Endothelial cell of umbilical vein (primary cell): Measurements from ENCODE around the gene MAST4. TPM values are rescaled to one million over a fixed set of nuclear protein-coding genes. Genes with fewer than 3 reads are reported as not detected.

Experiments used
- BruUV-seq: library from RNA; stranded (reverse); fragments of 400-500 nt; replicated peaks from 2 replicates; lab custom pipeline; 2021; lab: Mats Ljungman, UMichigan
- CTCF ChIA-PET: fragments of 300-600, 350-600 bp; sonication (Branson Sonifier 250); formaldehyde crosslinking; loops from one replicate; lab custom pipeline; 2021; ENCODE audit warnings: antibody characterized with exemption, inconsistent platforms; lab: Charles Lee
- POLR2A ChIA-PET: fragments of 300-600, 350-600 bp; sonication (Branson Sonifier 250); formaldehyde crosslinking; loops from one replicate; lab custom pipeline; 2021; ENCODE audit warnings: antibody characterized with exemption, inconsistent platforms; lab: Charles Lee
- DNase-seq: peaks from one replicate; pipeline ENCODE4 v3.0.0-alpha.2; 2011; ENCODE audit warnings: low read depth, low spot score
- FAIRE-seq: peaks from 2 replicates; lab custom pipeline; 2011; peaks lifted over from hg19 to GRCh38; lab: Jason Lieb, UNC
- H2AFZ ChIP-seq: 2 replicates; pipeline ENCODE4 v1.6.0; 2012; ENCODE audit warnings: low read depth, low read length, control low read depth, inconsistent platforms
- H3K27ac ChIP-seq: 2 replicates; pipeline ENCODE4 v1.5.1; 2011; ENCODE audit warnings: low read depth, mild to moderate bottlenecking, control low read depth, low read length, moderate library complexity; ENCODE audit not compliant: insufficient read depth
- H3K27me3 ChIP-seq, 2 experiments: 2 replicates each; pipeline versions ENCODE4 v1.6.0 to v1.6.1; 2011; ENCODE audit warnings: low read length in 2 of 2, mixed read lengths in 1 of 2; ENCODE audit not compliant: control insufficient read depth in 2 of 2, insufficient read depth in 2 of 2
- H3K36me3 ChIP-seq, 2 experiments: 2 replicates in 1 of 2; 3 replicates in 1 of 2; pipeline ENCODE4 v1.5.1; 2011; ENCODE audit warnings: low read length in 2 of 2, mild to moderate bottlenecking in 1 of 2, moderate library complexity in 1 of 2; ENCODE audit not compliant: control insufficient read depth in 2 of 2, insufficient read depth in 2 of 2; ENCODE audit errors: extremely low read depth in 1 of 2
- H3K4me1 ChIP-seq: 3 replicates; pipeline ENCODE4 v1.5.1; 2011; ENCODE audit warnings: mild to moderate bottlenecking, low read length; ENCODE audit not compliant: control insufficient read depth, insufficient read depth; ENCODE audit errors: extremely low read depth
- H3K4me2 ChIP-seq: 2 replicates; pipeline ENCODE4 v1.6.1; 2011; ENCODE audit warnings: low read length, control low read depth, mixed read lengths; ENCODE audit not compliant: insufficient read depth
- H3K4me3 ChIP-seq, 3 experiments: fragments of 200-600 bp in 1 of 3; sonication (generic), shearing (Covaris generic) in 1 of 3; replicated peaks in 1 of 3; 2 replicates each; pipeline ENCODE4 v1.5.1; 2011 to 2016; ENCODE audit warnings: control low read depth in 3 of 3, low read length in 3 of 3, mild to moderate bottlenecking in 2 of 3, inconsistent platforms in 1 of 3, low read depth in 1 of 3, moderate library complexity in 1 of 3; ENCODE audit not compliant: insufficient read depth in 1 of 3
- H3K79me2 ChIP-seq: 2 replicates; pipeline ENCODE4 v1.6.0; 2012; ENCODE audit warnings: low read length, inconsistent platforms; ENCODE audit not compliant: control insufficient read depth, insufficient read depth
- H3K9ac ChIP-seq: replicated peaks from 2 replicates; pipeline ENCODE3; 2011; ENCODE audit warnings: low read length, control low read depth; ENCODE audit not compliant: insufficient read depth; ENCODE audit errors: extremely low read depth
- H3K9me1 ChIP-seq: replicated peaks from 3 replicates; pipeline ENCODE4 v1.6.0; 2011; ENCODE audit warnings: mild to moderate bottlenecking, low read length; ENCODE audit not compliant: control insufficient read depth, insufficient read depth; ENCODE audit errors: extremely low read depth
- H3K9me3 ChIP-seq: replicated peaks from 2 replicates; pipeline ENCODE4 v1.5.1; 2012; ENCODE audit warnings: low read length, inconsistent platforms; ENCODE audit not compliant: control insufficient read depth, insufficient read depth
- H4K20me1 ChIP-seq: replicated peaks from 2 replicates; pipeline ENCODE3; 2011; ENCODE audit warnings: mild to moderate bottlenecking, low read length; ENCODE audit not compliant: control insufficient read depth, insufficient read depth; ENCODE audit errors: extremely low read depth
- EZH2 ChIP-seq: IDR thresholded peaks from 2 replicates; pipeline ENCODE4 v1.6.1; 2012; ENCODE audit warnings: borderline replicate concordance, low read depth, mild to moderate bottlenecking, moderate library complexity, low read length, inconsistent platforms; ENCODE audit not compliant: severe bottlenecking
- GATA2 ChIP-seq: IDR thresholded peaks from 2 replicates; pipeline ENCODE4 v1.7.0; 2011; ENCODE audit warnings: low read depth, mild to moderate bottlenecking, moderate library complexity, mixed read lengths, low read length; ENCODE audit not compliant: insufficient read length, insufficient read depth
- MAX ChIP-seq: IDR thresholded peaks from 2 replicates; pipeline ENCODE4 v1.6.1; 2011; ENCODE audit not compliant: insufficient read depth, insufficient read length
- POLR2A ChIP-seq: IDR thresholded peaks from 2 replicates; pipeline ENCODE4 v1.6.1; 2012; ENCODE audit warnings: low read depth, mild to moderate bottlenecking, control low read depth, low read length
- POLR2AphosphoS5 ChIP-seq: IDR thresholded peaks from 2 replicates; pipeline ENCODE4 v1.6.1; 2012; ENCODE audit warnings: low read depth, mild to moderate bottlenecking, control low read depth, low read length, moderate library complexity; ENCODE audit not compliant: insufficient read depth
- dilution Hi-C: fragments of 300-500 bp; cut with MboI; formaldehyde crosslinking; loops from one replicate; pipeline ENCODE4 v1.15.0; 2019; ENCODE audit warnings: low sequenced_read_pairs; ENCODE audit not compliant: extremely low pct_ligation_motif_present
- intact Hi-C: fragments of 100-400 bp; cut with micrococcal nuclease; formaldehyde crosslinking; loops from one replicate; pipeline ENCODE4 v1.10.0; 2022
- polyA plus RNA-seq, 4 experiments: library from polyadenylated mRNA; depleted of rRNA in 3 of 4; stranded (reverse) in 3 of 4; unstranded in 1 of 4; fragments of >200 nt; gene quantifications; 2 replicates each; pipeline versions ENCODE4 v1.2.1 to v1.2.3, GENCODE V29; 2011 to 2012; ENCODE audit warnings: missing spikeins in 1 of 4
- total RNA-seq: library from RNA; stranded (reverse); gene quantifications from 2 replicates; pipeline ENCODE4 v1.2.3, GENCODE V29; 2021

The MAST4 gene
- total and polyA plus RNA-seq, 2 donors (not counting 3 experiments of a cell fraction or from before 2014, with no cell fraction given) = 40.2 to 116 TPM

DNA sequence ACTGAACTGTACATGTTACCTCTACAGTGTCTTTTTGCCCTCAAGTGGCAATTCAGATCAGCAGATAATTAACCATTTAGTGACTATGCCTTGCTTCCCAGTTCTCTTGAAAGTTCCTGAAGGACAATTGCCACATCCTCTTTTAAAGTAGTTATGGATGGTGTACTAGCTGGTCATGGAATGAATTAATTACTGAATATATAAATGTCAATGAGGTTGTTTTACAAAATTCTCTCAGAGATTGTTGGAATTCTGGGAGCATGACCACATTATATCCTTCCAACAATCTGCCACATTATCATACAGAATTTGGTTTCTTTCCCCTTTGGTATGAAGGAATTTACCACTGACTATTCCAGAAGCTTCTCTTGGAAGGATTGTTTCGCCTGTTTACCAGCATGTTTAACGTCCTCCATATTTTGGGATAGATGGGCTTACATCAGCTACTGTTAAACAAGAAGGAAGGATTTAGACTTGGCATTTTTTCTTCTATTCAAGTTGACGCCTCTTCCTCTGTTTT, 424.0 kb downstream of the MAST4 start:
- FAIRE-seq = no peak
- BruUV-seq = no TSS peak

DNA sequence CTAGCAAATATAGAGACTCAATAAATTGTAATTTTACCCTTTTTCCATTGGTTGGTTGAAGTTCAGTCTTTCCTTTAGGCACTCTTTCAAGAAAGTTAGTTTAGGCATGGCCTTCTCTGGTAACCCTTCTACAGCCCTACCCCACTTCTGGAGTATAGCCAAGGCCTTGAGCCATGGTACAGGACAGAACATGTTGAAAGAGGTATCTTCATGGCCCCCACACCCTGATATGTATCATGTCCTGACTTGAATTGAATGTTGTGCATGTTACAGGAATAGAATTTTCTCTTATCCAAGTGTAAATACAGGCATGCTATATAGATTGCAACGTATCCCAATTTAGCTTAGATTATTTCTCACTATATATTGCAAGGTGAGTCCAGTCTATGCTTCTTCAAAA, 424.8 kb downstream of the MAST4 start:
- Histone ChIP-seq H3K9ac (no peak overlapping the region), H3K4me2 (no peak overlapping the region)

More for the DNA sequence above, 424.0 kb downstream of the MAST4 start:
- H3K27me3 ChIP-seq = no peaks in the 10 kb centered on the region
- H3K27ac ChIP-seq = no peak overlapping the region
- H3K9ac ChIP-seq = no peak overlapping the region
- H2AFZ ChIP-seq = no peak overlapping the region
- no peak overlapping the region for H3K4me3 ChIP-seq
- POLR2A ChIA-PET = no interaction called here
- H4K20me1 ChIP-seq = peaks cover 10% of the 10 kb centered on the region
- H3K9me1 ChIP-seq = no peaks in the 10 kb centered on the region
- DNase-seq = no peak
- dilution Hi-C loops (no loop called here), intact Hi-C loops (no loop called here)
- H3K79me2 ChIP-seq = peaks cover 74% of the 10 kb centered on the region
- CTCF ChIA-PET = interaction anchor here (1.1 kb wide), 1 partner anchor 19 kb away, joined by 3 read pairs; no protein-coding TSS in a partner anchor
- no peaks in the 10 kb centered on the region for H3K9me3 ChIP-seq
- no peak for TF ChIP-seq POLR2AphosphoS5
- TF ChIP-seq MAX = no peak
- no peak for TF ChIP-seq GATA2
- H3K36me3 ChIP-seq = peaks cover 0 to 1% of the 10 kb centered on the region in 2 experiments
- no peak overlapping the region for H3K4me2 ChIP-seq
- peaks cover 23% of the 10 kb centered on the region for H3K4me1 ChIP-seq

More for the DNA sequence above, 424.8 kb downstream of the MAST4 start:
- Histone ChIP-seq H3K27me3 (no peaks in the 10 kb centered on the region), H3K36me3 (peaks cover 0 to 1% of the 10 kb centered on the region in 2 experiments), H2AFZ (no peak overlapping the region), H3K9me1 (no peaks in the 10 kb centered on the region), H4K20me1 (peaks cover 10% of the 10 kb centered on the region), H3K79me2 (peaks cover 76% of the 10 kb centered on the region), H3K9me3 (no peaks in the 10 kb centered on the region), H3K27ac (no peak overlapping the region), H3K4me3 (no peak overlapping the region), H3K4me1 (peaks cover 15% of the 10 kb centered on the region)
- intact Hi-C loops (no loop called here), dilution Hi-C loops (no loop called here)
- DNase-seq (no peak), FAIRE-seq (no peak)
- no peak for TF ChIP-seq POLR2AphosphoS5
- no peak for TF ChIP-seq GATA2
- TF ChIP-seq EZH2 = no peak
- TF ChIP-seq MAX = no peak
- TF ChIP-seq POLR2A = no peak
- CTCF ChIA-PET = no interaction called here
- no TSS peak for BruUV-seq
- POLR2A ChIA-PET = no interaction called here
